Tibial nerve (tissue), 4 donors: Measurements from ENCODE around the gene FBL. TPM values are rescaled to one million over a fixed set of nuclear protein-coding genes. Genes with fewer than 3 reads are reported as not detected.

Source experiments
- DNase-seq, 2 donors: peaks; one replicate each; pipeline ENCODE4 v3.0.0-alpha.2; 2019; ENCODE audit warnings: low spot score in 2 of 2
- H3K27ac ChIP-seq, 4 donors: fragments of 200-600 bp; sonication (generic) in 3 of 4; one replicate each; pipeline ENCODE4 v1.5.1; 2017 to 2019; ENCODE audit warnings: mild to moderate bottlenecking in 1 of 4
- H3K27me3 ChIP-seq, 2 donors: fragments of 200-600 bp; sonication (generic) in 1 of 2; one replicate each; pipeline versions ENCODE4 v1.5.1 to v1.6.0; 2017 to 2019
- H3K36me3 ChIP-seq, 3 donors: fragments of 200-600 bp; sonication (generic); one replicate each; pipeline ENCODE4 v1.5.1; 2018 to 2019
- H3K4me1 ChIP-seq, 4 donors: fragments of 200-600 bp; sonication (generic) in 3 of 4; one replicate each; pipeline ENCODE4 v1.5.1; 2017 to 2019
- H3K4me3 ChIP-seq, 4 donors: fragments of 200-600 bp; sonication (generic) in 3 of 4; one replicate each; pipeline ENCODE4 v1.5.1; 2017 to 2019; ENCODE audit warnings: mild to moderate bottlenecking in 1 of 4, moderate library complexity in 1 of 4
- H3K9me3 ChIP-seq, 4 donors: fragments of 200-600 bp; sonication (generic) in 3 of 4; one replicate each; pipeline ENCODE4 v1.5.1; 2017 to 2019
- EP300 ChIP-seq, 2 donors: sonication (generic); formaldehyde crosslinking; IDR thresholded peaks; one replicate each; pipeline ENCODE4 v1.6.1; 2017; ENCODE audit warnings: antibody characterized with exemption in 2 of 2, mild to moderate bottlenecking in 1 of 2
- POLR2A ChIP-seq, 2 donors: fragments of 450-650 bp; IDR thresholded peaks; one replicate each; pipeline ENCODE4 v1.6.1; 2017; ENCODE audit warnings: antibody characterized with exemption in 2 of 2, mild to moderate bottlenecking in 2 of 2, moderate library complexity in 2 of 2
- WGBS, 2 donors: methylation state at CpG; one replicate each; pipeline ENCODE4 v1.1.5; 2018; 5-methylcytosine and 5-hydroxymethylcytosine counted together
- total RNA-seq, 4 donors: library from RNA; depleted of rRNA; stranded (reverse); fragments of >200 nt; gene quantifications; one replicate each; pipeline ENCODE4 v1.1.0, GENCODE V29; 2016
- TF ChIP-seq, protein P1 (sequence below), 5 experiments: fragments of 200-600 bp in 3 of 5; fragments of 450-650 bp in 2 of 5; sonication (generic) in 3 of 5; IDR thresholded peaks; one replicate each; pipeline ENCODE4 v1.5.1; 2016 to 2019; ENCODE audit warnings: antibody characterized with exemption in 5 of 5, mild to moderate bottlenecking in 3 of 5, moderate library complexity in 2 of 5

FBL gene
- total RNA-seq, 4 donors from 2014 or later, result 170 to 204 (median 177) TPM

DNA sequence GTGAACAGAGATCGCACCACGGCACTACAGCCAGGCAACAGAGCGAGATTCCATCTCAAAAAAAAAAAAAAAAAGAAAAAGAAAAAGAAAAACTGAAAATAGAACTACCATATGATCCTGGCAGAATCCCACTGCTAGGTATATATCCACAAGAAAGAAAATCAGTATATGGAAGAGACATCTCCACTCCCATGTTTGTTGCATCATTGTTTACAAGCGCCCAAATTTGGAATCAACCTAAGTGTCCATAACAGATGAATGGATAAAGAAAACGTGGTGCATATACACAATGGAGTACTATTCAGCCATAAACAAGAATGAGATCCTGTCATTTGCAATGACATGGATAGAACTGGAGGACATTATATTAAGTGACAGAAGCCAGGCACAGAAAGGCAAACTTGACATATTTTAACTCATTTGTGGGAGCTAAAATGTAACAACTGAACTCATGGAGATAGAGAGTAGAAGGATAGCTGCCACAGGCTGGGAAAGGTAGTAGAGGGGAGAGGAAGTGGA is 38.3 kb downstream of the FBL start:
- Histone ChIP-seq H3K36me3 (no peaks in the 10 kb centered on the region), H3K4me3 (no peak overlapping the region), H3K9me3 (peaks cover 0 to 9% (median 0%) of the 10 kb centered on the region in 4 donors), H3K27ac (no peak overlapping the region), H3K27me3 (peaks cover 0 to 7% of the 10 kb centered on the region in 2 donors), H3K4me1 (no peaks in the 10 kb centered on the region)
- TF ChIP-seq POLR2A (IDR thresholded peaks at IDR 0.05) (no peak), EP300 (IDR thresholded peaks at IDR 0.05) (no peak)
- TF ChIP-seq, protein P1, sequence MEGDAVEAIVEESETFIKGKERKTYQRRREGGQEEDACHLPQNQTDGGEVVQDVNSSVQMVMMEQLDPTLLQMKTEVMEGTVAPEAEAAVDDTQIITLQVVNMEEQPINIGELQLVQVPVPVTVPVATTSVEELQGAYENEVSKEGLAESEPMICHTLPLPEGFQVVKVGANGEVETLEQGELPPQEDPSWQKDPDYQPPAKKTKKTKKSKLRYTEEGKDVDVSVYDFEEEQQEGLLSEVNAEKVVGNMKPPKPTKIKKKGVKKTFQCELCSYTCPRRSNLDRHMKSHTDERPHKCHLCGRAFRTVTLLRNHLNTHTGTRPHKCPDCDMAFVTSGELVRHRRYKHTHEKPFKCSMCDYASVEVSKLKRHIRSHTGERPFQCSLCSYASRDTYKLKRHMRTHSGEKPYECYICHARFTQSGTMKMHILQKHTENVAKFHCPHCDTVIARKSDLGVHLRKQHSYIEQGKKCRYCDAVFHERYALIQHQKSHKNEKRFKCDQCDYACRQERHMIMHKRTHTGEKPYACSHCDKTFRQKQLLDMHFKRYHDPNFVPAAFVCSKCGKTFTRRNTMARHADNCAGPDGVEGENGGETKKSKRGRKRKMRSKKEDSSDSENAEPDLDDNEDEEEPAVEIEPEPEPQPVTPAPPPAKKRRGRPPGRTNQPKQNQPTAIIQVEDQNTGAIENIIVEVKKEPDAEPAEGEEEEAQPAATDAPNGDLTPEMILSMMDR (IDR thresholded peaks at IDR 0.05), result no peak
- 84% methylated on average over 5 of the region's 5 CpGs for WGBS, 2 donors
- no peak for DNase-seq

DNA sequence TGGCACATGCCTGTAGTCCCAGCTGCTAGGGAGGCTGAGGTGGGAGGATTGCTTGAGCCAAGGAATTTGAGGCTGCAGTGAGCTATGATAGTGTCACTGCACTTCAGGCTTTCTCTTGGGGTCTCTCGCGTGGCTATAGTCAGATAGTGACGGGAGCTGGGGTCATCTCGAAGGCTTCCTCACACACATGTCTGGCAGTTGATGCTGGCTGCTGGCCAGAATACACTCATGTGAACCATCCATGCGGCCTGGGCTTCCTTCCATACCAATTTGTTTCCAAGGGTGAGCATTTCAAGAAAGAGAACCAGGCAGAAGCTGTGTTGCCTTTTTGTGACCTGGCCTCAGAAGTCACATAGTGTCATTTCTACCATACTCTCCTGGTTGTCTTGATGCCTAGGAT is 41.1 kb downstream of the FBL start:
- Histone ChIP-seq H3K27ac (no peak overlapping the region), H3K4me3 (no peak overlapping the region), H3K27me3 (peaks cover 0 to 12% of the 10 kb centered on the region in 2 donors), H3K9me3 (peaks cover 0 to 9% (median 0%) of the 10 kb centered on the region in 4 donors), H3K4me1 (no peaks in the 10 kb centered on the region), H3K36me3 (no peaks in the 10 kb centered on the region)
- WGBS, 2 donors, result 34 to 49% methylated on average over 5 of the region's 5 CpGs
- DNase-seq, result no peak
- TF ChIP-seq EP300 (IDR thresholded peaks at IDR 0.05), result no peak
- no peak for TF ChIP-seq POLR2A (IDR thresholded peaks at IDR 0.05)
- TF ChIP-seq, protein P1 (IDR thresholded peaks at IDR 0.05), result no peak

DNA sequence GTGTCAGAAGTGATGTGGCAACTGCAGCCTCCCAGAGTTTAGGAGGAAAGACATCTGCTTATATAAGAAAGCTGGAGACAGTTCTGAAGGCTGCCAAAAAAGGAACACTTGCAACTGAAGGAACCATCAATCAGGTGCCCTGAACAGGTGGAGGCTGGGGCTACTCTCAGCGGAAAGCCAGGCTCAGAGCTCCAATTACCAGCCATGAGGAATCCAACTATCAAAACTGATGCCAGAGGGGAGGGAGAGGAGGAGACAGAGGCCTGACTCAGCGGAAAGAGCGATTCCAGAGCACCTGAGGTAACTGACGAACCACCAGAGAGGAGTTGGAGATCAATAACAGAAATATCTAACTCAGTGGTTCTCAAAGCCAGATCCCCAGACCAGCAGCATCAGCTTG is 43.2 kb downstream of the FBL start:
- Histone ChIP-seq H3K9me3 (no peaks in the 10 kb centered on the region), H3K27me3 (peaks cover 0 to 12% of the 10 kb centered on the region in 2 donors), H3K36me3 (no peaks in the 10 kb centered on the region), H3K27ac (no peak overlapping the region), H3K4me1 (no peaks in the 10 kb centered on the region), H3K4me3 (no peak overlapping the region)
- DNase-seq, result no peak
- TF ChIP-seq, protein P1 (IDR thresholded peaks at IDR 0.05), result no peak
- TF ChIP-seq POLR2A (IDR thresholded peaks at IDR 0.05), result no peak
- no peak for TF ChIP-seq EP300 (IDR thresholded peaks at IDR 0.05)
- WGBS, 2 donors, result 31 to 35% methylated on average over 4 of the region's 4 CpGs

DNA sequence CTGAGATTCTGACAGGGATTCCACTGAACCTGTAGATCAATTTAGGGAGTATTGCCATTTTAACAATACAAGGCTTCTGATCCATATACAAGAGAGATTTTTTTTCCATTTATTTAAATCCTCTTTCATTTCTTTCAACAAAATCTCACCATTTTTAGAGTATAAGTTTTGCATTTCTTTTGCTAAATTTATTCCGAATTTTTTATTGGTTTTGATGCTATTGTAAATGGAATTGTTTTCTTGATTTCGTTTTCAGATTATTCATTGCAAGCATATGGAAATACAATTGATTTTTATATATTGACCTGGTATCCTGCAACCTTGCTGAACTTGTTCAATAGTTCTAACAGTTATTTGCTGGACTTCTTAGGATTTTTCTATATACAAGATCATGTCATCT is 49.1 kb downstream of the FBL start:
- Histone ChIP-seq H3K27ac (no peak overlapping the region), H3K36me3 (no peaks in the 10 kb centered on the region), H3K9me3 (no peaks in the 10 kb centered on the region), H3K27me3 (no peaks in the 10 kb centered on the region), H3K4me1 (no peaks in the 10 kb centered on the region), H3K4me3 (no peak overlapping the region)
- DNase-seq, result no peak
- TF ChIP-seq, protein P1 (IDR thresholded peaks at IDR 0.05), result no peak
- TF ChIP-seq POLR2A (IDR thresholded peaks at IDR 0.05) (no peak), EP300 (IDR thresholded peaks at IDR 0.05) (no peak)
- 69 to 70% methylated on average over 2 of the region's 2 CpGs for WGBS, 2 donors

DNA sequence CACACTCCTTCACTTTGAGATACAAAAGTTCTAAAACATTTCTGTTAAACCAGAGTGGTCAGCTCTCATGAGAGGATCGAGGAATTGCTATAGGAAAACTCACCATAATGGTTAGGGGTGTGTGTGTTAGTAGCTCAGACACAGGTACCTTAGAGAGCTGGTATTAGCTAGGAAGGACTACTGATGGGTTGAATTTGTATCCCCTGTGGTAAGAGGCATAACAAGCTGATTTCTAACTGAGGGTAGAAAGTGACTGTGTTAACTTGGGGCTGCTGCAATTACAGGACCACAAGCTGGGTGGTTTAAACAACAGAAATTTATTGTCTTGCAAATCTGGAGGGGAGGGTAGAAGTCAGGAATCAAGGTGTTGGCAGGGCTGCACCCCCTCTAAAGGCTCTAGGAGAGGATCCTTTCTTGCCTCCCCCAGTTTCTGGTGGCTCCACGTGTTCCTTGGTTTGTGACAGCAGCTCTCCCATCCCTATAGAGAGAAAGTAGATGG is 50.1 kb downstream of the FBL start:
- no peak overlapping the region for H3K4me3 ChIP-seq
- WGBS, 2 donors, result 21 to 26% methylated on average over 2 of the region's 2 CpGs
- no peaks in the 10 kb centered on the region for H3K36me3 ChIP-seq
- TF ChIP-seq EP300 (IDR thresholded peaks at IDR 0.05) (no peak), POLR2A (IDR thresholded peaks at IDR 0.05) (no peak)
- TF ChIP-seq, protein P1 (IDR thresholded peaks at IDR 0.05), result no peak
- no peaks in the 10 kb centered on the region for H3K9me3 ChIP-seq
- no peak overlapping the region for H3K27ac ChIP-seq
- no peak for DNase-seq
- no peaks in the 10 kb centered on the region for H3K4me1 ChIP-seq
- H3K27me3 ChIP-seq, result no peaks in the 10 kb centered on the region
